Naive thymus-derived CD8-positive, alpha-beta T cell (primary cell): ENCODE results near the gene ACOXL. TPM values are rescaled to one million over a fixed set of nuclear protein-coding genes. Genes with fewer than 3 reads are reported as not detected.

Experiments used
- ATAC-seq, 2 donors: fragments of 150-1000 bp; cut with Tn5 transposase in 1 of 2; sonication (Bioruptor Pico), chemical (Tn5 transposase) in 1 of 2; 1 replicate in 1 of 2; 2 replicates in 1 of 2; pipeline ENCODE4 v1.10.0; 2021; ENCODE audit warnings: mild to moderate bottlenecking in 2 of 2, moderate library complexity in 2 of 2
- POLR2A ChIA-PET: fragments of 350-600 bp; sonication (Branson Sonifier 250); formaldehyde crosslinking; loops from one replicate; lab custom pipeline; 2021; ENCODE audit warnings: antibody characterized with exemption; lab: Charles Lee
- DNase-seq, 10 donors: peaks; one replicate each; pipeline versions ENCODE4 v3.0.0 to v3.0.0-alpha.2; 2020 to 2022
- H3K27ac Mint-ChIP-seq, 10 donors: one replicate each; pipeline ENCODE4 v1.8.0; 2020 to 2022; ENCODE audit warnings: mild to moderate bottlenecking in 10 of 10, mixed read lengths in 10 of 10, moderate library complexity in 4 of 10, inconsistent platforms in 1 of 10
- H3K27me3 Mint-ChIP-seq, 5 donors: one replicate each; pipeline ENCODE4 v1.8.0; 2021 to 2022; ENCODE audit warnings: mixed read lengths in 5 of 5
- H3K36me3 Mint-ChIP-seq, 3 donors: one replicate each; pipeline ENCODE4 v1.8.0; 2020 to 2022; ENCODE audit warnings: mixed read lengths in 3 of 3, mild to moderate bottlenecking in 2 of 3, inconsistent platforms in 1 of 3
- H3K4me1 Mint-ChIP-seq, 4 donors: one replicate each; pipeline ENCODE4 v1.8.0; 2021 to 2022; ENCODE audit warnings: mixed read lengths in 4 of 4
- H3K4me3 Mint-ChIP-seq, 10 donors: one replicate each; pipeline ENCODE4 v1.8.0; 2020 to 2022; ENCODE audit warnings: mild to moderate bottlenecking in 10 of 10, mixed read lengths in 10 of 10, moderate library complexity in 6 of 10, inconsistent platforms in 1 of 10
- H3K9me3 Mint-ChIP-seq, 9 donors: one replicate each; pipeline ENCODE4 v1.8.0; 2020 to 2022; ENCODE audit warnings: mixed read lengths in 9 of 9, mild to moderate bottlenecking in 3 of 9, inconsistent platforms in 1 of 9, moderate library complexity in 1 of 9
- polyA plus RNA-seq, 3 donors: library from polyadenylated mRNA; unstranded; fragments of 300-500 nt; fragmentation: Illumina TruSeq; gene quantifications; one replicate each; pipeline ENCODE4 v1.2.3, GENCODE V29; 2021
- total RNA-seq, 8 experiments: library from RNA in 2 of 8; stranded (reverse) in 2 of 8; gene quantifications; one replicate each; pipeline ENCODE4 v1.2.3 and lab custom pipeline; 2021 to 2026

ACOXL gene
- total and polyA plus RNA-seq, 5 experiments from 2014 or later = not detected

- Mint-ChIP-seq H3K4me3 (no peak overlapping the region), H3K27ac (no peak overlapping the region), H3K9me3 (peaks cover 0 to 8% (median 0%) of the 10 kb centered on the region in 9 donors), H3K36me3 (peaks cover 0 to 5% (median 4%) of the 10 kb centered on the region in 3 donors), H3K4me1 (peaks cover 0 to 29% (median 1%) of the 10 kb centered on the region in 4 donors), H3K27me3 (peaks cover 0 to 3% (median 0%) of the 10 kb centered on the region in 5 donors)
- DNase-seq (no peak), ATAC-seq (no peak)
- POLR2A ChIA-PET = no interaction called here
Measured at GRCh38 chr2:111031546-111032478, 299.4 kb downstream of the ACOXL start.

- peaks cover 0 to 5% (median 4%) of the 10 kb centered on the region in 3 donors for H3K36me3 Mint-ChIP-seq
- POLR2A ChIA-PET = no interaction called here
- no peak overlapping the region for H3K4me3 Mint-ChIP-seq
Measured at GRCh38 chr2:111032721-111033429, 300.5 kb downstream of the ACOXL start.

GRCh38 chr2:111034146-111034545 is 301.8 kb downstream of the ACOXL start:
- H3K9me3 Mint-ChIP-seq = no peaks in the 10 kb centered on the region
- DNase-seq (no peak), ATAC-seq (no peak)
- H3K27me3 Mint-ChIP-seq = peaks cover 0 to 3% (median 0%) of the 10 kb centered on the region in 5 donors
- POLR2A ChIA-PET = no interaction called here
- H3K36me3 Mint-ChIP-seq = no peaks in the 10 kb centered on the region
- peaks cover 0 to 41% (median 6%) of the 10 kb centered on the region in 4 donors for H3K4me1 Mint-ChIP-seq
- H3K27ac Mint-ChIP-seq = no peak overlapping the region
- no peak overlapping the region for H3K4me3 Mint-ChIP-seq

More at GRCh38 chr2:111032721-111033429, 300.5 kb downstream of the ACOXL start:
- ATAC-seq (no peak), DNase-seq (no peak)
- no peak overlapping the region for H3K27ac Mint-ChIP-seq
- H3K27me3 Mint-ChIP-seq = peaks cover 0 to 3% (median 0%) of the 10 kb centered on the region in 5 donors
- peaks cover 0 to 8% (median 0%) of the 10 kb centered on the region in 9 donors for H3K9me3 Mint-ChIP-seq
- H3K4me1 Mint-ChIP-seq = peaks cover 0 to 37% (median 3%) of the 10 kb centered on the region in 4 donors

GRCh38 chr2:111034606-111035005 is 302.2 kb downstream of the ACOXL start:
- no peak for DNase-seq
- peaks cover 0 to 3% (median 0%) of the 10 kb centered on the region in 5 donors for H3K27me3 Mint-ChIP-seq
- H3K36me3 Mint-ChIP-seq = no peaks in the 10 kb centered on the region
- peaks cover 0 to 43% (median 6%) of the 10 kb centered on the region in 4 donors for H3K4me1 Mint-ChIP-seq
- no peak overlapping the region for H3K4me3 Mint-ChIP-seq
- no peak for ATAC-seq
- no peaks in the 10 kb centered on the region for H3K9me3 Mint-ChIP-seq
- POLR2A ChIA-PET = no interaction called here
- H3K27ac Mint-ChIP-seq = peak overlapping the region in 1 of 10 donors; percentile 61

GRCh38 chr2:111035830-111036441 is 303.6 kb downstream of the ACOXL start:
- POLR2A ChIA-PET = no interaction called here
- no peak for ATAC-seq

GRCh38 chr2:111037128-111037527 is 304.8 kb downstream of the ACOXL start:
- ATAC-seq = no peak
- no peak overlapping the region for H3K4me3 Mint-ChIP-seq
- no peaks in the 10 kb centered on the region for H3K9me3 Mint-ChIP-seq
- peaks cover 0 to 3% (median 0%) of the 10 kb centered on the region in 5 donors for H3K27me3 Mint-ChIP-seq
- POLR2A ChIA-PET = no interaction called here
- H3K4me1 Mint-ChIP-seq = peaks cover 1 to 39% (median 7%) of the 10 kb centered on the region in 4 donors
- no peaks in the 10 kb centered on the region for H3K36me3 Mint-ChIP-seq
- H3K27ac Mint-ChIP-seq = no peak overlapping the region
- DNase-seq = no peak

More at GRCh38 chr2:111035830-111036441, 303.6 kb downstream of the ACOXL start:
- Mint-ChIP-seq H3K4me3 (no peak overlapping the region), H3K36me3 (no peaks in the 10 kb centered on the region), H3K9me3 (no peaks in the 10 kb centered on the region), H3K27me3 (peaks cover 0 to 3% (median 0%) of the 10 kb centered on the region in 5 donors), H3K27ac (no peak overlapping the region), H3K4me1 (peaks cover 0 to 38% (median 5%) of the 10 kb centered on the region in 4 donors)
- DNase-seq = no peak

GRCh38 chr2:111039628-111040383 is 307.4 kb downstream of the ACOXL start:
- Mint-ChIP-seq H3K27me3 (peaks cover 0 to 6% (median 0%) of the 10 kb centered on the region in 5 donors), H3K4me3 (no peak overlapping the region), H3K36me3 (no peaks in the 10 kb centered on the region), H3K27ac (no peak overlapping the region), H3K4me1 (peaks cover 12 to 44% (median 26%) of the 10 kb centered on the region in 4 donors), H3K9me3 (no peaks in the 10 kb centered on the region)
- DNase-seq = no peak
- POLR2A ChIA-PET = no interaction called here
- no peak for ATAC-seq

GRCh38 chr2:111041398-111042202 is 309.2 kb downstream of the ACOXL start:
- ATAC-seq (no peak), DNase-seq (no peak)
- Mint-ChIP-seq H3K36me3 (no peaks in the 10 kb centered on the region), H3K27me3 (peaks cover 0 to 6% (median 0%) of the 10 kb centered on the region in 5 donors), H3K9me3 (no peaks in the 10 kb centered on the region), H3K4me3 (peak overlapping the region in 1 of 10 donors; percentile 6), H3K4me1 (peaks cover 12 to 38% (median 27%) of the 10 kb centered on the region in 4 donors), H3K27ac (peak overlapping the region in 3 of 10 donors; percentile 55 to 71 (median 57))
- POLR2A ChIA-PET = no interaction called here

GRCh38 chr2:111042261-111042660 is 309.9 kb downstream of the ACOXL start:
- POLR2A ChIA-PET = no interaction called here
- H3K36me3 Mint-ChIP-seq = no peaks in the 10 kb centered on the region
- peaks cover 10 to 32% (median 27%) of the 10 kb centered on the region in 4 donors for H3K4me1 Mint-ChIP-seq
- no peak for ATAC-seq
- no peak for DNase-seq
- peak overlapping the region in 5 of 10 donors; percentile 7 to 48 (median 36) for H3K4me3 Mint-ChIP-seq
- no peaks in the 10 kb centered on the region for H3K9me3 Mint-ChIP-seq
- H3K27ac Mint-ChIP-seq = peak overlapping the region in 5 of 10 donors; percentile 45 to 71 (median 65)
- peaks cover 0 to 6% (median 0%) of the 10 kb centered on the region in 5 donors for H3K27me3 Mint-ChIP-seq

GRCh38 chr2:111042772-111043771 is 310.7 kb downstream of the ACOXL start:
- peaks cover 12 to 28% (median 27%) of the 10 kb centered on the region in 4 donors for H3K4me1 Mint-ChIP-seq

More at GRCh38 chr2:111042772-111043771, 310.7 kb downstream of the ACOXL start:
- Mint-ChIP-seq H3K4me3 (peak overlapping the region in 7 of 10 donors; percentile 7 to 71 (median 62)), H3K9me3 (no peaks in the 10 kb centered on the region), H3K27ac (peak overlapping the region in 8 of 10 donors; percentile 8 to 81 (median 36)), H3K27me3 (peaks cover 0 to 6% (median 0%) of the 10 kb centered on the region in 5 donors), H3K36me3 (no peaks in the 10 kb centered on the region)
- peak; percentile 52 to 70 for ATAC-seq
- POLR2A ChIA-PET = no interaction called here
- DNase-seq = peak in 1 of 10 donors; percentile 5
